Fibroblast of peridontal ligament (primary cell): ENCODE data around the gene FMN1.

Experiments
- DNase-seq: peaks from one replicate; pipeline ENCODE4 v3.0.0-alpha.2; 2010; ENCODE audit errors: extremely low read depth

The FMN1 gene

GRCh38 chr15:32778391-32779176 is 415.9 kb downstream of the FMN1 start:
- DNase-seq, result no peak

DNA sequence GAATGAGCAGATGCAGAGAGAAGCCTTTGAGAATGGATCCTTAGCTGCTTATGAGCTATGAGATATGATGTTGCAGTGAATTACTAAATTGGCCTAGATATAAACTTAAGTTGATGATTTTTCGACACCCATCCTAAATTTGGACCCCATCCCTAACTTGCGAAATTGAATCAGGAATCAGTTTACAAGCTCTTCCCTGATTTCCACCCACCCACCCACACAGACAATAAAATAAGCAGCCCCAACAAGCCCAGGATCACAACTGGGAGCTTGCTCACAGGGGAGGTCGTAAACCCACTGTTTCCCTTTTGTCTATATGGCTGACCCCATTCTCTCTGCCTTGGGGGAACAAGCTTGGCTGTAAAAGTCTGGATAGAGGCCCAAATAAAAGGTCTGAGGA is 419.4 kb downstream of the FMN1 start:
- DNase-seq, result no peak

DNA sequence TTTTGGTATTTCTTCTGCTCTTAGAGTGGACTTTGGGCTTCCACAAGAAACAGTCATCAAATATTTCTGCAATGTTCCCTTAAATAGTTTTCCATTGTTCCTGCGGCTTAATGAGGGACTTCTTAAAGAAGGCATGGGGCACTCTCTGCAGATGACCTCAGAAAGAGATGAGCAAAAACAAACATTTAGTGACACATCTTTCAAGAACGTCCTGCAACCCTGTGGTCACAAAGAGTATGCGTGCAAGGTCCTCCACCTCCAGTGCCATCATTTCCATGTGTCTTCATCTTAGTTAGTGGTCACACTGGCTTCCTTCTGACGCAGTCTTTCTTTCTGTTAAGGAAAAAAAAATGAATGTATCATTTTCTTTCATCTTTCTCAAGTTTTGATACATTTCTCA is 420.5 kb downstream of the FMN1 start:
- DNase-seq, result peak; percentile 95

DNA sequence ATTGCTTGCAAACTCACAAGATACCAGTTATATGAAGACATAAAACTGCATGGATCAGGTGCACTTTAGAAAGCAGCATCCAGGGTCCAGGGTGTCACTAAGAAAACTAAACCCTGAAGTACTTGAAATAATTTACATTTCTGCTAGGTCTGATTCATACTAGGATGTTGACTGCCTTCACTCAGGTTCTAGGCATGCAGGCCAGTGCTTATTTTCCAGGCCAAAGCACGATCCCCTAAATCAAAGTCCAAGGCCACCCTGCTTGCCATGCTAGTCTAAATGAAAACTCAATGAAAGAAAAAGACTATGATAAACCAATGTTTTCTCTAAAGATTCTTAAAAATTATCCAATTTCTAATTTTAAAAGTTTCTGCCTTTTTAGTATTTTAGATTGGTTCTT is 427.3 kb downstream of the FMN1 start:
- no peak for DNase-seq

GRCh38 chr15:32766101-32766500 is 428.4 kb downstream of the FMN1 start:
- DNase-seq, result no peak

- no peak for DNase-seq
Measured at GRCh38 chr15:32765236-32765635, 429.3 kb downstream of the FMN1 start.

DNA sequence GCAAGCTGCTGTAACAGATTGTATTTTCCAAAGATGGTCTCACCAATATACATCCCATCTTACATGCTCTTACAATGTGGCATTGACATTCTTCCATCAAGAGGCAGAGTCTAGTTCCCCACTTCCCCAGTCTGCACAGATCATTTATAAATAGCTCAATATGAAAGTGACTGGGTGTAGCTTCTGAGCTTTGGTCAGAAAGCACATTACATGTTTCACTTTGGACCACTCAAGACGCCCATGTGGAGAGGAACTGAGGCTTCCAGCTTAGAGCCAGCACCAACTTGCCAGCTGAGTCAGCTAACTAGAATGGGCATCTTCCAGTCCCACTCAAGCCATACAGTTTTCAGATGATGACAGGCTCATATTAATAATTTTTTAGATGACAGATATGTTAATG is 431.2 kb downstream of the FMN1 start:
- no peak for DNase-seq

- no peak for DNase-seq
Measured at GRCh38 chr15:32757426-32757825, 437.1 kb downstream of the FMN1 start.

DNA sequence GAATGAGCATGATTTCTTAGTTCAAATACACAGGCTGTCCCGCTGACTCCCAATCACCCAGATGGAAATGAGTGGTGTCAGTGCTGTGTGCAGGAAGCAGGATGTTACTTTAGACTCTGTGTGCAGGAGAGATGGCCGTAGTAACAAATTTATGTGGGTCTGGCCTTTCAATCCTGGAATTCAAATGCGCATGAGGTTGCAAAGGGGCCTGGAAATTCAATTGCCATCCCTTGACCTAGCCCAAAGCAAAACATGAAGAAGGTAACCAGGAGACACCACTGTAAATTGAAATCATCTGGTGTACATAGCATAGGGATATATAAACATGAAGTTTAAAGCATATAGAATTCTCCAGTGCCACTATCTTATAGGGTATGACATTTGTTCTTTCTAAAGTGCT is 443.5 kb downstream of the FMN1 start:
- DNase-seq, result no peak

- peak; percentile 60 for DNase-seq
Measured at GRCh38 chr15:32747921-32748342, 446.6 kb downstream of the FMN1 start.

GRCh38 chr15:32746116-32746857 is 448.2 kb downstream of the FMN1 start:
- DNase-seq, result no peak

GRCh38 chr15:32743411-32744140 is 450.9 kb downstream of the FMN1 start:
- DNase-seq, result peak; percentile 54

GRCh38 chr15:32739522-32740063 is 454.9 kb downstream of the FMN1 start:
- DNase-seq, result peak; percentile 49

- DNase-seq, result peak; percentile 52
Measured at GRCh38 chr15:32738666-32739065, 455.8 kb downstream of the FMN1 start.

- DNase-seq, result peak; percentile 54
Measured at GRCh38 chr15:32737304-32737703, 457.2 kb downstream of the FMN1 start.

- peak; percentile 38 for DNase-seq
Measured at GRCh38 chr15:32736701-32737061, 457.8 kb downstream of the FMN1 start.

GRCh38 chr15:32735989-32736700 is 458.4 kb downstream of the FMN1 start:
- peak; percentile 42 for DNase-seq

- DNase-seq, result peak; percentile 87
Measured at GRCh38 chr15:32733281-32733680, 461.2 kb downstream of the FMN1 start.

GRCh38 chr15:32732574-32733157 is 461.8 kb downstream of the FMN1 start:
- DNase-seq, result peak; percentile 54

GRCh38 chr15:32730677-32731654 is 463.5 kb downstream of the FMN1 start:
- no peak for DNase-seq
